Activated CD4-positive, alpha-beta T cell treated with anti-CD3 and anti-CD28 coated beads for 24 hours (primary cell): ENCODE results near the gene KCNMA1.

ENCODE experiments used
- DNase-seq, 2 donors: peaks; one replicate each; pipeline ENCODE4 v3.0.0-alpha.2; 2020; ENCODE audit warnings: low read depth in 2 of 2

KCNMA1 gene

DNA sequence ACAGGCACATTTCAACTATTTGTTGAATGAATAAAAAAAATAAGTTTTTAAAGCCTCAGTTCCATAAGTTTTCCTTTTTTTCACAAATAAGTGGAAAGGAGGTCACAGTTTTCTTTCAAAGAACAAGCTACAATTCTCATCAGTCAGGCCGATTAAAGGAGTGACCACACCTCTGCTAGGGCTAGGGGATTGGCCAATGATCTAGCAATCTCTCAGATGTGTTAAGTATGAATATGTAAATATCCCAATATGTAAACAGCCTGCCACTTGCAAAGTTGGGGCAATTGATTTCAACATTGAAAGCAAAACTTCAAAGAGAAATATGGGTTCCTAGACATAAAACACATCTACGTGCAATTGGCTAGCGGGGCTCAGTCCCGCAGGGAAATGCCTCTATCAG lies 614.9 kb downstream of the KCNMA1 start:
- no peak for DNase-seq

DNA sequence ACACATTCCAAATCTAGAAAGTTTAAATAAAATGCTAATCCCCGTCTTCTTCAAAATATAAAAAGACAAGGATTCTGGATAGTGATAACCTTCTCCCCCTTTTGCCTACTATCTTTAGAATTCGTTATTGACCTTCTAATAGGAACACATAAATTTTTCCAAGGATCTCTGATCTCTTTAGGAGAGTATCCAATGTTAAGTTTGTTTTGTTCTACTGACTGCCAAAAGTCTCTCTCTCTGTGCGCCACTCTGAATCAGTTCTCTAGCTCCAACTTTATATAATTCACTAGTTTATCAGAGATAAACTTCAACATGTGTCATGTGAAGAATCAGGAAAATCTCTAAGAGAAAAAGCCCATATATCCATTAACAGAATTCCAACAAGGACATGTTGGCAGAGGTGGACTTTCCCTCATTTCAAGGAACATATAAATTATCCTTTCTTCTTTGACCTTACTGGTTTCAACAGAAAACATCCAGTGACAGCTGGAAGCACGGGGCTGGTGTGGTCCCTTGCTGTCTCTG lies 615.6 kb downstream of the KCNMA1 start:
- no peak for DNase-seq

DNA sequence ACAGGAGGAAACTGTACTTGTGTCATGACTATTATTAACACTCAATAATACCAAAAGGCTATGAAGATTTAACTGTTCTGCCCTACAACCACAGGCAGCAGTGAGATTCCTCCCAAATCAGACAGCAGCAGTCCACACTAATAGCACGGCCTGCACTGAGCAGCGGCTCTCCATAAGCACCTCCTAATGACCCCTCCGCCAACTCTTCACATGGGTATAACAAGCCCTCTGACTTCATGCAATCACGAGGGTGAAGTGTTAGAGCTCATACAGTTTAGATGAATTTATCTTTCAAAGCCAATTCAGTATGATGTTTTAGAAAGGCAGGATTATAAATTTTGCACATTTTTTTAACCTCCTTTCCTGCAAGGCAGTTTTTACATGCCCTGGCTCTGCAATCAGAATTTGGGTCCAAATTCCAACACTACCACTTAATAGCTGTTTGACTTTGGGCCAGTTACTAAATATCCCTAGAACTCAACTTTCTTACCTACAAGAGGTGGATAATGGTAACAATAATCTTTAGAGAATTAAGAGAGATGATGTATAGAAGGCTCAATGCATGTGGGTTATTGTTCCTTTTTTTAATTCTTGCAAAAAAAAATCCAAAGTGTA lies 617.1 kb downstream of the KCNMA1 start:
- no peak for DNase-seq

DNA sequence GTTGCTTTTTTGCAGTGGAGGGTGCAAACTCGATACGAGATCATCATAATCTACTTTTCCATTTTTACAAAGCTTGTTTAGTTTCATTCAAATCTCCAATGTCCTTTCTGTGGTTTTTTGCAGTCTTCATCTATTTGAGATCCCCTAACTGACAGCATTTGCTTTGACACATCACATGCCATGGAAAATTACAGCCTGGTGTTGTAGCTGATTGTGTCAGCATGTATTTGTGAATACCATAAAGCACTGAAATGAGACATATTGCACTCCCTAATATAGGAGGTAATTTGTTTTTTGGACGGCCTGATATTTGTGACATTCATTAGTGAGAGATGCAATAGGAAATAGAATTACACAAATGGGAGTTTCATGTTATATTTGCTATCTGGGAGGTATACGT lies 620.8 kb downstream of the KCNMA1 start:
- no peak for DNase-seq

DNA sequence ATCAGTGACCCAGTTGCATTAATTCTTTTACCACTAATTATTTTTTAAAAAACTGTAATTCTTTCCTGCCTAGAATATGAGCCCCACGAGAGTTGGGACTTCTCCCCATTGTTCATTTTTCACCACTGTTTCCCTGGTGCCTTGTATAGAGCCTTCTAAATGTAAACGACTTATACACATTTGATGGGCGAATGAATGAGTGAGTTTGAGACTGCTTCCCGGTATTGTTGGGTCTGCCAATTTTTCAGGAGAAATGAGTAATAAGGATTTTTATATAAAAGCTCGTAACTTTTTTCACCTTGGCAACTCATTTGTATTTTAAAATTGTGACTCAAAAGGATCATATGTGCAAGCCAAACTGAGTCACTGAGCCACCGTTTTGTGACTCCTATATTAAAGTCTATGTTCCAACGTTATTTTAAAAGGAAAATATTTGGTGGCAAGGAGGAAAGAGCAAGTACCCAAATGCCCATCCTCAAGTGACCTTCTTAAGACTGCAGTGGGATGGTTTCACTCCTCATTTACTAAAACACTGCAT lies 621.3 kb downstream of the KCNMA1 start:
- no peak for DNase-seq

DNA sequence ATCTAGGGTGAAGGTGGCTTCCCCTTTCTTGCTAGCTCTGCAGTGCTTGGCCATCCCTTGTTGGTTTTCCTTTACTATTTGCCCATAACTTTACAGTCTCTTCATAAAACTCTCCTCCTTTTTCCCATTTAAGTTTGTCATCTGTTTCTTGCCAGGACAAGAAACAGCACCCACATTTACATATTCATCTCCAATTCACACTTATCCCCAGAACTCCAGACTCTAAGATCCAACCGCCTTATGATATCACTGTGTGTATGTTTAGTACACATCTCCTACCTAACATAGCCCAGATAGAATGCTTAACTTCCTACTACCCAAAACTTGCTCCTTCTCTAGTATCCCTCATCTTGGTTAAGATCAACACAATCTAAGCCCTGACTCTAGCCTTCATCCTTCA lies 622.2 kb downstream of the KCNMA1 start:
- DNase-seq: no peak

DNA sequence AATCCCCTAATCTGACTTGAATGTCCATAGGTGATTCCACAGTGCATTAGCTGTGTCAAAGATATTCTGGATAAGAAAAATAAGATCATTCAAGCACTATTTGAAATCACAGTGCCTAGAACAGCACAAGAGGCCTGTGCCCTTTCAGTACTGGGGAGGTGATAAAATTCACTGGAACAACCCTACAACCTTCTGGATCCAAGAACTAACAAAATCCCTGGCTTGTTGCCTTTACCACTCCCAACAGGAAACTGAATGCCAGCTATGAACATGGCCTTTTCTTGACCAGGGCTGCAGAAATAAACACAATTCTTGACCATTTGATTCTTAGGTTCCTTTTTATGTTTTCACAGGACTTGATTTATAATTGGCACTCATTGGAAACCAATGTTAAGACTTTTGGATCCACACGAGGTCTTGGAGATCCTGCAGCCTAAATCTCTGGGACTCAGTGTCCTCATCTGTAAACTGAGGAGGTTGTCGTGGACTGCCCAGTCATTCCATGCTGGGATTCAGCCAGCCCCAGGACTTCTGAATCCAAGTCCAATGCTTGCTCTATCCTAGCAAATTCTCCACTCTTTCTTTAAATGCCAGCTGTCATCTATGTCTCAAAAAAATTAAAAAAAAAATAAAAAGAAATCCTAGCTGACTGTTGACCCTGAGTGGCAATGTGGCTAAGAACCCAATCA lies 624.7 kb downstream of the KCNMA1 start:
- DNase-seq: no peak

DNA sequence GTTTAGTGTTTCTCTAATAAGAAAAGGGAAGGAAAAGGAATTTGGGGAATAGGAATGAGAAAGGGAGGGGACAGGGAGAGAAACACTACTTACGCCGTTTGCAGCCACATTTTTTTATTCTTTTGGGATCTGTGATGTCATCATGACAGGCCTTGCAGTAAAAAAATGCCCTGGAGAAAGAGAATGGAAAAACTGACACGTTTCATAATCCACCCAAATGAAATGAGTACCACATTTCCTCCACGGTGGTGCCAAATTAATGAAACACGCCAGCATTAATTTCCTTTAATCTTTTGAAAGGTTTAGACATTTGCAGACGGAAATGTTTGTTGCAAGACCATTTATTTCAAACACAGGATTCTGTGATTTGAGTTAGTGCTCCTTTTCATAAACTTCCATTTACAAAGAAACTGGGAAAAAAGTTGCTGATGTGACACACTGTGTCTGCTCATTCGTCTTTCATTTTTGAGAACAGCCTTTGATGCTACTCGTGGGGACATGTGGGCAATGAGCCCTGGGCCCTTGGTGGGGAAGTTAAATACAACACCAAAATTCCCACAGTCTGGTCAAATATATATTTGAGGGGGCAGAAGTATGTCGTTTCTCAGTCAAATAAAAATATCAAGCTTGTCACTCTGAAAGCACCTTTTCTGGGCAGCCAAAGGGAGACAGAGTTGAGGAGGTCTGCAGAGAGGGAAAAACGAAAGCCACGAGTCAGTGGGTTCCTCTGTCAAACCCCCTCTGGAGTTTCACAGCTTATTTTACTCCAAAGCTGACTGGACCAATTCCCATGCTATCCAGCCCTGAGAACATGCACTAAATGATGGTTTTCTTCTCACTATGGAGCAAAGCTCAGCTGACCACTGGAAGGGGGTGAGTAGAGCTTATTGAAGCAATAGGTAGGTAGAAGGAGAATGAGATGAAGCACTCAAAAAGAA lies 625.5 kb downstream of the KCNMA1 start:
- DNase-seq: no peak

DNA sequence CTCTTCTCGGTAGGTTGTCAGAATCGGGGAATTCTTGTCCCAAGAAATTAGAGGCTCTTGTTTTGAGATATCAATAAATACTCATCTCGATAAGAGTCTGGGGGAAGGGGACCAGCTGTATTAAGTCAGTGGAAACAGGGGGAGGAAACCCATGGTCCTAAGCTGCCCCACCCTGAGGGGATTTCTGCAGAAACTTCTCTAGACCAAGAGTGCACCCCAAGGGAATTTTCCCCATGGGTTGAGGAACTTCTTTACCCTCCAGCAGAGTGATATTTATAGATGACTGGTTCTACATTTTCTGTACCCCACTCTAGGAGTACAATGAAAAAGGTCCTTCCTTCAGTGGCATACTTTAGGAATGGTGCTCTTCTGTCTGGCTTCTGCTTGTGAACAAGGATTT lies 627.2 kb downstream of the KCNMA1 start:
- DNase-seq: no peak

DNA sequence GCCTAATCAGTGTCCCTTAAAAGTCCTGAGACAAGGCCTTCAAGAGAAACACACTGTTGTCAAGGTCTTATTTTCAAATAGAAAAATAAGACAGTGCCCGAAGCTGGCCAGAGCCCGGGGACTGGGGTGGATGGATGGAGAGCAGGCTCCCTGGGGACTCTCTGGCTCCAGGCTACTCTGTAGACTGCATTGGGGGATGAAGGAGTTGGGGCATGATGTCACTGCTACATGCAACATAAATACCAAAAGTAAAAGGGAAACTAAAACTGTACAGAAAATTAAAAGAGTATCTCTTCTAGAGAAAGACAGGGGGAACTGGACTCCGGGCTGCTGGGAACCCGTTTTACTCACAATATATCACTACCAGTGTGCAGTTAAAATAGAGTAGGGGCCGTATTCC lies 629.8 kb downstream of the KCNMA1 start:
- DNase-seq: no peak

DNA sequence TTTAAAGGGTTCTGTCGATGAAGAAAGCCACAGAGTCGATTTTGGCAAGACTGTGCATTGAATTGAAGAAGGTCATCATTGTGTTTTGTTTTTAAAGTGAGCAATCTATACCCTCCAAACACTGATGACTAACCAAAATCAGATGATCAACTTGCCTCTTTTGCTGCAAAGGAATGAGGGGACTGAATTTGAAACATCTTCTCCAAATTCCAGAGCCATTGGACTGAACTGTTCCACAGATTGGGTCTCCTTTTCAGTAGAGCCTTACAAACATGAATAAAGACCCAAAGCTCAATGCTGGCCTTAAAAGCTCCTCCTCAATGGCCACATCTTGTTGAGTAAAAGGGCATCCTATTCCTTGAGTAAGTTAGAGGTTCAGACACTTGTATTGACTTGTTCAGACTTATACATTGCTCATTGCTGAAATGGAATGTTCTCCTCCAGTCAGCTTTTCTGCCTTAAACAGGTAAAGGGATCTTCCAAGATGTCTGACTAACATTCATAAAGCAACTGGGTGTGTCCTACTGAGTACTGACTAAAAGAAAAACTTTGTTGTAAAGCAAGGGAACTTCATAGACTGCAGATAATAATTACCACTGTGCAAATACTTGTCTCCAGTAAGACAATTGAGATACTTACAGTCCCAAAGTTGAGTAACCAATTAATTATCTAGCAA lies 630.6 kb downstream of the KCNMA1 start:
- DNase-seq: no peak

DNA sequence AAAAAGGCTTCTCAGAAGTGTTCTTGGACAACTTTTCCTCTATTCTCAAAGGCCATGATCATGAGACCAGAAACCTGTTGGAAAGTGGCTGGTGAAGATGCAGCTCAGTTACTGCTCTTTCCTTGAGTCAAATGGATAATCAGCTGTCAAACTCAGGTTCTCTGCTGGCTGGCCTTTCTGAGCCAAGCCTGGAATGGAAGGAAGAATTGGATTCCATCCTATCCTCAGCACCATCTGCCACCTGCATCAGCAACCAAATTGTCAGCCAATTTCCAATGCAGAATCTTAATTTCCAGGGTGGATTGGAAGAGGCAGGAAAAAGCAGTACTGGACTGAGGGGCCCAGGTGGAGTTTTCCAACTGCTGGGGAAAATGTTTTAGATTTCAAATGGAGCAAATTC lies 631.7 kb downstream of the KCNMA1 start:
- no peak for DNase-seq

DNA sequence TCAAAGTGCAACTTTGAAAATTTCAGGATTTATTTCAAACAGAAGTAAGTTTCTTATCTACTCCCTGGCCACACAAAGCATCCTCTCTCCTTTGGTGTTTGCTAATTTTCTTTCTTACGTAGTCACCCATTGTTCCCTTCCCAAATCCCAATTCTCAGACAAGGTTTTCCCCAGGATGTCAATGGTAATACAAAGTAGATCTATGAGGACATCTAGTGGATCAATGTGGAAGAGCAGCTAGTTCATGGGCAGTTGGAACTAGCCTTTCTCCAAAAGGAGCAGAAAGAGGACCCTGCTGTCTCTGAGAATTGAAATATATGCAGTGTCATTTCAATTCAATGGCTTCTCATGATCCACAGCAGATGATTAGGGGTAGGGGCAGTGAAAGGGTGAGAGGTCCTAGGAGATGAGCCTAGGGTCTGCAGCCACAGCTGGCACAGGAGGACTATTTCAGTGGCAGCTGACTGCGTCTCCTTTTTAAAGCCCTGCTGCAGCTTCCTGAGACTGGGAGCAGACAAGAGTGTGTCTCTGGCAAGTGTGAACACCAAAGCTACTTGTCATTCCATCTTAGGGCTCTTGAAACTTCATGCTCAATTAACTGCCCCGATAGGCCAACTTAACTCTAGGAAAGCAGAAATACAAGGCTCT lies 632.6 kb downstream of the KCNMA1 start:
- DNase-seq: no peak

DNA sequence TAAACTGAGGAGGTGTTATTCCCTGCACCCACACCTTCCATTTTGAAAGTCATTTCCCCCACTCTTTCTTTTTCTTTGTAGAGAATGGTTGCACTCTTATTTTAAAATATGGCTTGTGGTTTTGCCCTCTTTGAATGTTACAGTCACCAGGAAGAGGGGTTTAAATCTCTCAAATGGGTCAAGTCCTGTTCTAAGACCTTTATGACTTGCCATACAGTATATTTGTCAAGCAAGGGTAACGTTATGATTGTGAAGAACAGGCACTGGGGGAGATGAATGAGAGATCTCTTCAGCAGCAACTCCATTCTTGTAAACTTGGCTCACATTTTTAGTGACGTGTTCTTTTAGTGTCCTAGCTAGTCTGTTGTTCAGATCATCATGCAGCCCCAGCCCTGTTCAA lies 634.7 kb downstream of the KCNMA1 start:
- no peak for DNase-seq

DNA sequence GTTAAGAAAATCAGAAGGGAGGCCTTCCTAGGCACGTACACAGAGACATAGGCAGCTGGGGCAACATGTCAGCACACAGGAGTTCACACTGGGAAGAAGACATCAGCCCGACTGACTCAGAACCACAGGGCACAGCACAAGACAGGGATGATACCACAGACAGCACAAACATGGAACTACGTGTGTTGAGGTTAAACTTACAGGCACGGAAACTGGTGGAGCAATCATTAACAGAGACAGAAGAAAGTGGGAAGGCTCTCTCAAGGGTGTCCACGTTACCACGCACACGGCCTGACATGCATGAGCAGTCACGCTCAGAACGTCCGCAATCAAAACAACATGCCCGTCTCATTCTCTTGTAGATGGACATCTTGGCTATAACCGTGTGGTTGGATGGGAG lies 636.4 kb downstream of the KCNMA1 start:
- DNase-seq: no peak

DNA sequence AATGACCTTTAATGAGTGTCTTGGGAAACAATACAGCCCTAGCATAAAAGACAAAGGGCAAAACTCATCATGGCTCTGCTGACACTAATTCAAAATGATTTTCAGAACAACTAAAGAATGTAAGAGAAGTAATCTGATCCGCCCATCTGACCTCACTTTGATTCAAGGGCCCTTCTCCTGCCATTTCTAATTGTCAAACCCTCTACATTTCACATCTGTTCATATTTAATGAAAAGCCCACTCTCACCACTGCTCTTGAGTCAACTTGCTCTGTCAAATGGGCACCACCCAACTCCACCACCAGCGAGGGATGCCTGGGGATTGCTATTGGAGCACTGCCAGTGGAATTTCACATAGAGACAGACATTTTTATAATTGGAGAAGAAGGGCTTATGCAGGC lies 639.2 kb downstream of the KCNMA1 start:
- no peak for DNase-seq

DNA sequence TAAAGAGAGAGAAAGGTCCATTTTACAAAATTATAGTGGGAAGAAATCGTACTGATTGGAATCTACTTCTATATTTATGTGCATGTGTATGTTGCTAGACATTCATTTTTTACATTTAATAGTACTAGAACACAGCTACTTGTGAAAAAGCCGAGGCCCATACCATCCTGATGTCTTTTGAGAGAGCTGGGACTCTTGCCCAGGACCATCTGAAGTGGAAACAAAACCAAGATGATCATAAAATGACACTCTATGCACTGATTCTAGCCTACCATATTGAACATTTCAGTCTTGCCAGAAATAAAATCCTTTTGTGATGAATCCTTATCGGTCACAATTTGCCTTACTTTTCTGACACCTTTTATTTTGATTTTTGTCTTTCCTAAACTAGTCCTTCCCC lies 640.0 kb downstream of the KCNMA1 start:
- no peak for DNase-seq

DNA sequence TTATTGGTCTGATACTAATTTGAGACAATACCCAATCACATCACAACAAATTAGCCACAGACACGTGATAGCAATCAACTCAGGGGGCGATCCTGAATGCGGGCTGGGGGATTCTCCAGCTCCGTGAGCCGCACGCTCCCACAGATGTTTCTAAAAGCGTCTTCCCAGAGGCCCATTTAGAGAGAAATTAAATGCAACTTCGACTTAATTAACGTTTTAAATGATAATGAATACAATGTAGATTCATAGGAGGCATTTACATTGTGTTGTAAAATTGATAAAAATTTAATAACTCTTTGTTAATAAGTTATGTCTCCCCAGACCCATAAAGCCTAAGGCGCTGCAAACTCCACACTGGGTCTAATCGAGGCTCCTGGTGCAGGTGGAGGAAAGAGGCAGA lies 642.6 kb downstream of the KCNMA1 start:
- no peak for DNase-seq

DNA sequence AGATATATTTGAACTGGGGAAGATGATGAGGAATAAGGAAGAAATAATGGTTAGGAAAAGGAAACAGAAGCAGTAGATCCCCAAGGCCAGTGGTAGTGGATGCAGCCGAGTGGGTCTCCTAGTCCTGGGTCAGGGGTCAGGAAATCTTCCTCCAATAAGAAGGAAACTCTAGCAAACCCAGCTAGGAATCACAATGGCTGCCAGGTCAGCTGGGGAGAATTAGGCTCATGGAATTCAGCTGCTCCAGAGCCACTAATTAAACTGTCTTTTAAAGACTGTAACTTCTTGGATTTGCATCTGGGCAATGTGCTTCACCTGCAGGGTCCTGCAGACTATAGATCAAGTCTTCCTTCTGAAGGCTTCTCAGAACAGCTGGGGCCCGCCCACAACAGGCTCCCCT lies 644.4 kb downstream of the KCNMA1 start:
- no peak for DNase-seq

DNA sequence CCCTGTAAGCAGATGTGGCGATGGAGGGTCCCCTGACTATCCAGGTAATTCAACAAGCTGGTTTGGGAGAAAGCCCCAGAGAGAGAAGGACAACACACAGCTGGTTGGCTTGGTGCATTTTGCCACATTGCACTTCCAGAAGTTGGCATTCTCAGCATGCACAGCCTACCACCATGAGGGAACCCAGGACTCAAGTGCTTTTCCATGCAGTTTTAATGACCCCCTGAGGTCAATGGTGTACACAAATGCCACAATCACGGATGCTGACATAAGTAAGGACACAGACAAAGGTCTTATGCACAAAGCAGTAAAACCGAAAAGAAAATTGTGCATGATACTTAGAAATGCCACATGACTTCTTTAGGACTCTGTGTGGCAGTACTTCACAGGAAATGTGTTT lies 645.1 kb downstream of the KCNMA1 start:
- DNase-seq: no peak

DNA sequence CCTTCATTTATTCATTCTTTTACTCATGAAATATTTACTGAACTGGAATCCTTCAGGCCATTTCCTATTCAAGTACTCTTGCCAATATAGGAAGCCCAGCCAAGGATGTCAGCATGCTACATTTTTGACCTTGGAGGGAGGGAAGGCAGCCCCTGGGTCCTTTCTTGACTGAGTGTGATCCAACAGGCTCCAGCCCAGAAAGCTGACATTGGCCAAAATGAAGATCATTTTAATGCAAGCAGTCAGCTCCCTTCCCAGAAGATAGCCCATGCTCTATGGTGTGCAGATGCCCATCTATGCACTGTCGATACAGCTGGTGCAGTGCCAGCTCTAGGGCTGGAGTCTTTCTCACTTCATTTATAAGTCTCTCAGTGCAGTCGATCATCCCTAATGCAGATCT lies 646.0 kb downstream of the KCNMA1 start:
- no peak for DNase-seq
